Stimulated activated CD8-positive, alpha-beta memory T cell treated with anti-CD3 and anti-CD28 coated beads, Interleukin-7, amount 100 ng/mL, for 24 hours (primary cell): Measurements from ENCODE around the gene TCFL5.

Source experiments
- DNase-seq: peaks from one replicate; pipeline ENCODE4 v3.0.0-alpha.2; 2020; ENCODE audit warnings: low read depth

TCFL5 gene

DNA sequence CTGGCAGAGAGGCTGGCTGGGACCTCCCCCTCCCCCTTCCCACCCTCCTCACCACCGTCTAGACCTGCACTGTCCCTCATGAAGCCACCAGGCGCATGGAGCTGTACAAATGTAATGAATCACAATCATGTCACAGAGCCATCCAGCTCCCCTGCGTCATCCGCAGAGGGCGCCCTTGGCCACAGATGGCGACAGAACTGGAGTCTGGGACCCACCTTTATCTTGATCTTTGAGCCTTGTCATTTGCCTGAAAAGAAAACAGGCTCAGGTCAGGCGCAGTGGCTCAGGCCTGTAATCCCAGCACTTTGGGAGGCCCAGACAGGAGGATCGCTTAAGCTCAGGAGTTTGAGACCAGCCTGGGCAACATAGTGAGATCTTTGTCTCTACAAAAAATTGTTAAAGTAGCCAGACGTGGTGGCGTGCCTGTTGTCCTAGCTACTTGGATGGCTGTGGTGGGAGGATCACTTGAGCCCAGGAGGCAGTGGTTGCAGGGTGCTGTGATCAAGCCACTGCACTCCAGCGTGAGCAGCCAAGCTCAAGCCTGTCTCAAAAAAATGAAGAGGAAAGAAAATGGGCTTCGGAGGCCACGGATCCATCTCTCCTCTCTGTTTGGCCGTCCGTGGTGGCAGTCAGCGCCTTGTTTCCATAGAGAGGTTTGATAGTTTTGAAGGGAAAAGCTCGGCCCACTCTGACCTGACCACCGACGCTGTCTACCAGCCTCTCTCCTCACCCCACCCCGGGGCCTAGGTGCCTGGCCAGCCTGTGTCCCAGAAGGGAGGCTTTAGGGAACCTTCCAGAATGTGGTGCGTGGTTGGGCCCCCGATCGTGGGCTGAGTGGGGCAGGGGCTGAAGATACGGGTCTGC lies 38.6 kb downstream of the TCFL5 start:
- DNase-seq, result no peak

DNA sequence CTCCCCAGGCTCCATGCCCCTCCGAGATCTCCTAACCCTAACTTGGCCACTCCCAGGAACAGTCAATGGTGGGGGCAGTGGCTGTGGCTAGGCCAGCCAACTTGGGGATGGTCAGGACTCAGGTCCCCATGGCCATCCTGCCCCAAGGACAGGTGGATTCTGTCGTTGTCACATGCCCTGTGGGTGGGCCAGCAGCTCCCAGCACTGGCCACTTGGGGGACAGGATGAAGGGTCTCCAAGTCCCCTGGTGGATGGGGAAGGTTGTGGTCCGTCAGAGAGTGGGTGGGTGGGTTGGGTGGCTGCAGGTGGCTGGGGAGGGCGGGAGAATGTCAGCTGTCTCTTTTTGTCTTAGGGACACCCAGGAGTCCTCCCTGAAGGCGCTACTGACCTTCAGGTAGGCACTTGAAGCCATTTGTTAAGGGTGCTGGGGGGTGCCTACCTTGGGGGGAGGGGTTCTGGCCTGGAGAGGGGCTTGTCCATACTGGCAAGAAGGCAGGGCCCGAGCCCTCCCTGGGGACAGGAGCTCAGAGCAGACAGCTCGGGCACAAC lies 39.3 kb downstream of the TCFL5 start:
- no peak for DNase-seq

- no peak for DNase-seq
Measured at GRCh38 chr20:62821726-62822210, 39.9 kb downstream of the TCFL5 start.

DNA sequence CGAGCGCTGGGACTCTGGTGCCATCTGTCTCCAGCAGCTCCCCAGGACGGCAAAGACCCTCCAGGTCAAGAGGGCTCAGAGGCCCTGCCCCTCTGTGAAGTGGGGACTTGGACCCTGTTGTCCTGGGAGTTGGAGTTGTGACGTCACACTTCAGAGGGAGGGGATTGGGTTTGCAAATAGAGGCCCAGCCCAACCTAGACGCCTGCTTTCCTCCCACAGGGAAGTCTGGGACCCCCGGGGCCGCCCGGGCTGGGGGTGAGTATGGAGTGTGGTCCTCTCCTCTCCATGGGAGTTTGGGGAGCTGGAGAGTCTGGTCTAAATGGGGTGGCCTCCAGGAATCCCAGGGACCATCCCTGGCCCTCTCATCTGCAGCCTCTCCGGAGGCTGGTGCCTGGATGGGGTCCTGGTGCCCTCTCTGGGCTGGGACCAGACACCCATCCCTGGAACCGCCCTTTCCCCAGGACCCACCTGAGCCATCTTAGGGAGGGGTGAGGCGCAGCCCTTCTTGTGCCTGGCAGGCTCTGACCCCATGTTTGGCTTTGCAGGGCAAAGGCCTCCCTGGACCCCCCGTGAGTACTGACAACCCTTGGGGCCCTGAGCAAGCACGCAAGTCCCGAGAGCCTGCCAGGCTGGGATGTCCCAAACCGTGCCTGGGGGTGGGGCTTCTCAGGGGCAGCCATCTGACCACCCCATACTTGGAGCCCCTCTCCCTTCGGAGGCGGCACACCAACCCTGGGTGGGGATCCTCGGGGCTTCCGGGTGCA lies 40.5 kb downstream of the TCFL5 start:
- no peak for DNase-seq

DNA sequence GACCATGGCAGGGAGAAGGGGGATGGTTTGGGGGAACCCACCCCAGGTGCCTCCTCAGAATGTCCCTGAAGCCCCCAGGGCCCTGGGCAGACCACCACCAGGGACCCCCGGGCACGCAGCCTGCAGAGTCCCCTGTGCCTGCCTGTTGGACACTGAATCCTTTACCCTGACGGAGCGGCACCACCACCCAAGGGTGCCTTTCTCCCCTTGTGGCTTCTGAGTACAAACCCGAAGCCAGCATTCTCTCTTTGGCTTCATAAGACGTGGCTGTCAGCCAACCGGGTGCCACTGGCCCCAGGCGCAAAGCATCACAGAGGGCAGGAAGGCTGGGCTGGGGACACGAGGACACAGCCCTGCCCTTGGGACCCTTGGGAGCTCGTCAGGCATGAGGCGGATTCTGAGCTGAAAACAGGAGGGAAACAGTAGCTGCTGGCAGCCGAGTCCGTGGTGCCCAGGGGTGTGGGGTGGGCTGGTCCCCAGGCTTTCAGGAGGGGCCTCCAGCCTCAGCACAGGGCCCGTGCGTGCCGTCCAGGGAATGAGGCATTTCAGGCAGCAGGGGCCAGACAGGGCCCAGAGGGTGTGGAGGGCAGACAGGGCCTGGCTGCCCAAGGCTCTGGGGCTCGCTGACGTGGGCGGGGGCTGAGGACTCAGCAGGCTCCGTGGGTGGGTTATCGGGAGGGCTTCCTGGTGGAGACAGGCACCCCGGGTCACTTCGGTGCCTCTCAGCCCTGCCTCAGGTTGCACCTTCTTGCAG lies 41.2 kb downstream of the TCFL5 start:
- no peak for DNase-seq

DNA sequence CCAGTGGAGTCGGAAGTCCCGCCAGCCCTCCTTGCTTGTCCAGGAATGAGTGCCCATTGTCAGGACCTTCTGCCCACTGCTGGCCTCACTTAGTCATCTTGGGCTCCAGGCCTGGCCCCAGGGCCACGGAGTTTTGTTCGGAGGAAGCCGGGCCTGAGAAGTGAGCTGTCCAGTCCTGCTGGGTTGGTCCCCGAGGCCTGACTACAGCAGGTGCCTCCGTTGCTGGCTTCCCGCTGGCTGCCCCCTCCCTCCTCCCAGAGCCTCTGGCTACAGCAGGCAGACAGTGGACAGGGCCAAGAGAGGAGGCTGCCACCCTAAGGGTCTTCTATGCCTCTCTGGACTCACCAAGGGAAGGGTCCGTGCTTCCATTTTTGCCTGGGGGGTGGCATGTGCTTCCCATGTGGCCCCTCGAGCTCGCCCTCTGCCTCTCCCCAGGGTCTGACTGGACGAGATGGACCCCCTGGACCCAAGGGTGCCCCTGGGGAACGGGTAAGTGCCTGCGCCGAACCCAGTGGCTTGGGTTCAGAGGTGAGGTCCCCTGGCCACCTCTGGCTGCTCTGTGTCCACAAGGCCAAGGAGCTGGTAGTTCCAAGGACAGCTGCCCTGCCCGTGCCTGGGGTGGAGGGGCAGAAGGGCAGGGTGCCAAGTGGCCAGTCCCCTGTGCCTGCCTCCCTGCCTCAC lies 42.0 kb downstream of the TCFL5 start:
- no peak for DNase-seq

DNA sequence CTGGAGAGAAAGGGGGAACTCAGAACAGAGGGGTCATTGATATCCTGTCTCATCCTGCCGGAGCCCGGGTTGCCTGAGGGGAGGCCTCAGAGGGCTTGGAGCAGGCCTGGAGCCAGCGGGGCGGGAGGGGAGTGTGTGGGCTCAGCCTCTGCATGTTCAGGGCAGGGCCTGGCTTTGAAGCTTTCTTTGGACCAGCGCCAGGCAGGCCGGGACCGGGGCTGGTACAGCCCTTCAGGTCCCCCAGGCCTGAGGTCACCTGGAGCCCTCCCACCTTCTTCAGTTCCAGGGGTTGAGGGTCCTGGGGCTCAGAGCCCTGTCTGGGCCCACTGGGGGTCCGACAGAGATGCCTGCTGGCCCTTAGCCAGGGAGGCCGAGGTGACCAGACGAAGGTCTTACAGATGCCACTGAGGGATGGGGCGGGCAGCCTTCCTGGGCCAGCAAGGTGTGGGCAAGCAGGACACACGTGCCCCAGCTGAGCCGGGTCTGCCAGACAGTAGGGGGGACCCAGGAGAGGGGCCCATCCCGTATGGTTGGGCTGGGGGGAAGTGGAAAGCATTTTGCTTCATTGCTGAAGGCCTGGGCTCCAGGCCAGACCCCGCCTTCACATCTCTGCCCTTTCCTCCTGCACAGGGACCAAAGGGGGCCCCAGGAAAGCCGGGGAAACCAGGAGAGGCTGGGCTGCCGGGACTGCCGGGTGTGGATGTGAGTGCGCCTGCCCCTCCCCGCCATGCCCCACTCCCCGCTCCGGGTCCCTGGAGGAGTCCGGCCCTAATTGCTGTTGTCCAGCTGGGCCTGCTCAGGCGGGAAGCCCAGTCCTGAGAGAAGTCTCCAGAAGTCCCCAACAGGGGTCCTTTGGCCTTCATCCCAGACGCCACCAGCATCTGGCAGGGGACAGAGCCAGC lies 42.8 kb downstream of the TCFL5 start:
- DNase-seq, result no peak

GRCh38 chr20:62817975-62818591 lies 43.5 kb downstream of the TCFL5 start:
- DNase-seq, result no peak

- no peak for DNase-seq
Measured at GRCh38 chr20:62816884-62817873, 44.4 kb downstream of the TCFL5 start, which contains the start of gene COL9A3. COL9A3 (plus strand) TSS chr20:62817050; CDS start chr20:62817065, 15 bp downstream.

DNA sequence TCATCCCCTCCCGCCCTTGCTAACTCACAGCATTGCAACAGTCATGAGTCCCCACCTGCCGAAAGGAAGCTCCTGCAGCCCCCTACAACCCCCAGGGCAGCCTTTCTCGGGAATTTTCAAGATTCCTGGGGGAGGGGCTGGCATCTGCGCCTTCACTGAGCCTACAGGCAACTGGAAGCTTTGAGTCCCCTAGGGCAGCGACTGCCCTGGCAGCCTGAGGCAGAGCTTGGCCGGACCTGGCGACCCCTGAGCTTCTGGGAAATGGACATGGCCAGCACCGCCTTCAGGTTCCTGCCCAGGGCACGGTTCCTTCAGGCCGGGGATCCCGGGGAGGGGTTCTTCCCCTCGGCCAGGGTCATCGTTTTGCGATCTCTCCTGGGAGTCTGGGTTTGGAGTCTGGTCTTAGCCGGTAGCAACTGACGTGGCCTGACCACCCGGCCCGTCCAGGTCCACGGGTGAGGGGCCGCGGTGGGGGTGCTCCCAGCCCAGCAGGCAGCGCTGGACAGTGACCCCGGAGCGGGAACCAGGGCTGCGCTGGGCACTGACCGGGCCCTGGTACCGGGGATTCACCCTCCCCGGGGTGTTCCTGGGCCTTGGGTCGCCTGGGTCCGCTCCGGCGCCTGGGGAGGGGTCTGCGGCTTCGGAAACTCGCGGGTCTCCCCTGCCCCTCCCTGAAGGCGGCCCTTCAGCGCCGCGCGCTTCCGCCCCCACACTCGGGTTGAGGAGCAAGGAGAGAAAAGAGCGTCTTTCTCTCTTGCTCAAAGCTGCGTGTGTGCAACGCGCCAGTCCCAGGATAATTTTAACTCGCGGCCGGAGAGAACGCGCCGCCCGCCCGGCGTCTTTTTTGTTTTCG lies 45.4 kb downstream of the TCFL5 start:
- no peak for DNase-seq

GRCh38 chr20:62815066-62815991 lies 46.3 kb downstream of the TCFL5 start:
- DNase-seq, result no peak

DNA sequence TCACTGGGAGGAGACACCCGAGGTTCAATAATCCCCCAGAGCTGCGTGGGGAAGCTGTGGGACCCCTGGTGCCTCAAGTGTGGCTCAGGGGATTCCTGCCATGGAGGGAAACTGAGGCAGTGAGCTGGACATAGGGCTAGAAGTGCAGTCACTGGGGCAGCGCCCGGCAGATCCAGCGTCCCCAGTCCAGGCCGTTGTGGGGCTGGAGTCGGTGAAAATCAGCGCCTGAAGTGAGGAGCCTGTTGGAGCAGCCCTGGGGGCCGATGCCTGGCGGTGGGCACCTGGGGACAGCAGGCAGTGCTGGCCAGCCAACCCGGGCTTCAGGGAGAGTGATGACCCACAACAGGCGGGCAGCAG lies 46.9 kb downstream of the TCFL5 start:
- DNase-seq, result no peak

DNA sequence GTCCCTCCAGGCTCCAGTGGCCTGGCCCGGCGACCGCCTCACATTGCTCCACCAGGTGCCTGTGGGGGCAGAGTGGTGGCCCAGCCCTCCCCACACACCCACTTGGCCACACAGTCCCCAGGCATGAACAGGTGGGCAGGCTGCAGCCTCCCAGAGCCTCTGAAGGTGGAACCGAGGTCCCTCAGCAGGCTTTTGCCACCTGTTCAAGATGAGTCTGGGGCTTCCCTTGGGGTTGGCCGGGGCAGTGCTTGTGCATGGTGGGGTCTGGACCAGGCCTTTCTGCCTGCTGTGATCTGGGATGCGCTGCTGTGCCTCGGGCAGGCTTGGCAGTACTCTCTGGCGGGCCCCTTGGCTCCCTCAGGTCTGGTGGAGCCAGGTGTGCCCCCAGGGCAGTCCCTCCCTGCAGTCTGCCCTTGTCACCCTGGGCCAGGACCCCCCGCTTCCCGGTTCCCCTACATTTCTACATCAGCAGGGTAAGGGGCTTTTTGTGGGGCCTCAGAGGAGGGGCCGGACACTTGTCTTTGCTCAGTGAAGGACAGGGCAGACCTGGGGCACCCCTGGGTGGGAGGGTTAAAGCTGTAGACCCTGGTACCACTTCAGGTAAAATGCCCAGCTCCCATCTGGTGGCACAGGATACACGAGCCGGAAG lies 47.4 kb downstream of the TCFL5 start:
- DNase-seq, result no peak

- DNase-seq, result no peak
Measured at GRCh38 chr20:62813588-62813987, 48.0 kb downstream of the TCFL5 start.

- no peak for DNase-seq
Measured at GRCh38 chr20:62812907-62813200, 48.8 kb downstream of the TCFL5 start.

DNA sequence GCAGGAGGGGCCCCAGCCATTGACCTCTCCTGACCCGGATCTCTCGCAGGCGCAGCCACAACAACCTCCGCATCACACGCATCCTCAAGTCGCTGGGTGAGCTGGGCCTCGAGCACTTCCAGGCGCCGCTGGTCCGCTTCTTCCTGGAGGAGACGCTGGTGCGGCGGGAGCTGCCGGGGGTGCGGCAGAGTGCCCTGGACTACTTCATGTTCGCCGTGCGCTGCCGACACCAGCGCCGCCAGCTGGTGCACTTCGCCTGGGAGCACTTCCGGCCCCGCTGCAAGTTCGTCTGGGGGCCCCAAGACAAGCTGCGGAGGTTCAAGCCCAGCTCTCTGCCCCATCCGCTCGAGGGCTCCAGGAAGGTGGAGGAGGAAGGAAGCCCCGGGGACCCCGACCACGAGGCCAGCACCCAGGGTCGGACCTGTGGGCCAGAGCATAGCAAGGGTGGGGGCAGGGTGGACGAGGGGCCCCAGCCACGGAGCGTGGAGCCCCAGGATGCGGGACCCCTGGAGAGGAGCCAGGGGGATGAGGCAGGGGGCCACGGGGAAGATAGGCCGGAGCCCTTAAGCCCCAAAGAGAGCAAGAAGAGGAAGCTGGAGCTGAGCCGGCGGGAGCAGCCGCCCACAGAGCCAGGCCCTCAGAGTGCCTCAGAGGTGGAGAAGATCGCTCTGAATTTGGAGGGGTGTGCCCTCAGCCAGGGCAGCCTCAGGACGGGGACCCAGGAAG lies 49.3 kb downstream of the TCFL5 start:
- DNase-seq, result no peak
